K562 (cell line): ENCODE data around the gene PABPC1L. TPM values are rescaled to one million over a fixed set of nuclear protein-coding genes. Genes with fewer than 3 reads are reported as not detected.
A peak's percentile ranks its signal among the peaks of the same experiment; 100 is the strongest.

ENCODE experiments used
- ADNP ChIP-seq: fragments of 200-800 bp; sonication (Bioruptor generic); IDR thresholded peaks from 2 replicates; pipeline ENCODE4 v1.6.1; 2016; ENCODE audit warnings: missing genetic modification characterization, missing compliant biosample characterization
- ARID1B ChIP-seq: fragments of 450-650 bp; IDR thresholded peaks from 2 replicates; pipeline ENCODE4 v1.6.1; 2016; ENCODE audit warnings: antibody characterized with exemption, mild to moderate bottlenecking, inconsistent platforms
- BCL6 ChIP-seq: fragments of 250-450 bp; sonication (Bioruptor Pico); IDR thresholded peaks from 2 replicates; pipeline ENCODE4 v1.4.0; 2020
- CEBPB ChIP-seq: fragments of 450-650 bp; IDR thresholded peaks from 2 replicates; pipeline ENCODE4 v1.6.1; 2016; ENCODE audit warnings: missing genetic modification characterization, missing compliant biosample characterization
- CHD4 ChIP-seq: fragments of 200-600 bp; sonication (generic); IDR thresholded peaks from 3 replicates; pipeline ENCODE4 v1.6.1; 2012; ENCODE audit warnings: low read depth, mild to moderate bottlenecking, mixed read lengths, low read length, inconsistent platforms; ENCODE audit not compliant: insufficient read depth, insufficient replicate concordance, poor library complexity, severe bottlenecking
- E2F4 ChIP-seq: sonication (generic); formaldehyde crosslinking; IDR thresholded peaks from 2 replicates; pipeline ENCODE4 v1.8.0; 2022; ENCODE audit warnings: mild to moderate bottlenecking, low read depth, missing genetic modification reagents
- FOXJ3 ChIP-seq: sonication (generic); formaldehyde crosslinking; IDR thresholded peaks from 2 replicates; pipeline ENCODE4 v1.4.0; 2020; ENCODE audit warnings: mild to moderate bottlenecking, missing genetic modification reagents
- GMEB1 ChIP-seq: fragments of 250-450 bp; sonication (Bioruptor Pico); IDR thresholded peaks from 2 replicates; pipeline ENCODE4 v1.4.0; 2020; ENCODE audit warnings: mild to moderate bottlenecking
- HDAC1 ChIP-seq, 2 experiments: fragments of 450-650 bp; IDR thresholded peaks; 2 replicates each; pipeline ENCODE4 v1.6.1; 2016 to 2017; ENCODE audit warnings: inconsistent platforms in 1 of 2, mild to moderate bottlenecking in 1 of 2, moderate library complexity in 1 of 2
- LEF1 ChIP-seq: fragments of 450-650 bp; IDR thresholded peaks from 2 replicates; pipeline ENCODE4 v1.6.1; 2016; ENCODE audit warnings: mild to moderate bottlenecking
- MEF2D ChIP-seq: conservative IDR thresholded peaks from 2 replicates; pipeline ENCODE4 v1.6.1; 2016; ENCODE audit warnings: low read depth, missing genetic modification characterization, missing compliant biosample characterization
- MNT ChIP-seq, 2 experiments: fragments of 450-650 bp; conservative IDR thresholded peaks; 2 replicates each; pipeline ENCODE4 v1.6.1; 2017; ENCODE audit warnings: mild to moderate bottlenecking in 2 of 2, moderate library complexity in 2 of 2
- MTA2 ChIP-seq: fragments of 450-650 bp; IDR thresholded peaks from 2 replicates; pipeline ENCODE4 v1.6.1; 2016; ENCODE audit warnings: low read depth
- NELFE ChIP-seq: IDR thresholded peaks from 2 replicates; pipeline ENCODE4 v1.6.1; 2011; ENCODE audit warnings: mild to moderate bottlenecking; ENCODE audit not compliant: insufficient read depth, insufficient read length
- NFATC3 ChIP-seq: fragments of 450-650 bp; IDR thresholded peaks from 2 replicates; pipeline ENCODE4 v1.6.1; 2017; ENCODE audit warnings: mild to moderate bottlenecking
- PURB ChIP-seq: sonication (generic); formaldehyde crosslinking; IDR thresholded peaks from 2 replicates; pipeline ENCODE4 v1.9.0; 2021; ENCODE audit warnings: low read depth, mild to moderate bottlenecking, missing genetic modification reagents
- RAD21 ChIP-seq, 2 experiments: fragments of 250-450 bp in 1 of 2; fragments of 450-650 bp in 1 of 2; sonication (Bioruptor Pico) in 1 of 2; formaldehyde crosslinking in 1 of 2; IDR thresholded peaks in 1 of 2; conservative IDR thresholded peaks in 1 of 2; 2 replicates each; pipeline versions ENCODE4 v1.4.0 to v1.8.0; 2020 to 2022; ENCODE audit warnings: mild to moderate bottlenecking in 2 of 2, moderate library complexity in 1 of 2
- RCOR1 ChIP-seq, 2 experiments: IDR thresholded peaks; 2 replicates each; pipeline ENCODE4 v1.6.1; 2012; ENCODE audit warnings: low read depth in 2 of 2, low read length in 2 of 2, borderline replicate concordance in 1 of 2, improper control_type of control experiment in 1 of 2
- SAFB ChIP-seq: fragments of 200-400 bp; formaldehyde crosslinking; IDR thresholded peaks from 2 replicates; pipeline ENCODE4 v1.6.1; 2017; ENCODE audit warnings: low read depth, low read length, borderline replicate concordance
- SREBF1 ChIP-seq: fragments of 150-350 bp; IDR thresholded peaks from 2 replicates; pipeline ENCODE4 v1.6.1; 2014; ENCODE audit warnings: antibody characterized with exemption, low read depth, low read length, borderline replicate concordance
- TBL1XR1 ChIP-seq, 2 experiments: IDR thresholded peaks; 2 replicates each; pipeline ENCODE4 v1.6.1; 2012; ENCODE audit warnings: improper control_type of control experiment in 2 of 2, low read length in 2 of 2, mild to moderate bottlenecking in 1 of 2
- TCF3 ChIP-seq: sonication (generic); formaldehyde crosslinking; IDR thresholded peaks from 2 replicates; pipeline ENCODE4 v1.4.0; 2020; ENCODE audit warnings: mild to moderate bottlenecking, missing genetic modification reagents
- ZNF121 ChIP-seq: sonication (generic); formaldehyde crosslinking; conservative IDR thresholded peaks from 2 replicates; pipeline ENCODE4 v1.8.0; 2022; ENCODE audit warnings: missing genetic modification reagents
- ZNF354B ChIP-seq: fragments of 250-450 bp; sonication (Bioruptor Pico); IDR thresholded peaks from 2 replicates; pipeline ENCODE4 v1.4.0; 2020
- polyA plus RNA-seq, 8 experiments: library from polyadenylated mRNA; depleted of rRNA in 4 of 8; stranded (reverse) in 5 of 8; unstranded in 3 of 8; fragments of >200 nt; fragmentation: Nextera tagmentation in 2 of 8; fragmentation: Illumina TruSeq in 1 of 8; extraction: Ambion mirVana in 2 of 8; extraction: Trizol in 1 of 8; gene quantifications; 2 replicates each; pipeline versions ENCODE4 v1.2.1 to v1.2.3, GENCODE V29; 2011 to 2014; ENCODE audit warnings: inconsistent platforms in 1 of 8, missing spikeins in 1 of 8
- total RNA-seq, 7 experiments: library from RNA; depleted of rRNA in 6 of 7; stranded (reverse); fragments of >200 nt in 6 of 7; fragmentation: Illumina TruSeq in 2 of 7; extraction: Trizol in 2 of 7; gene quantifications; 2 replicates each; pipeline versions ENCODE4 v1.2.1 to v1.2.3, GENCODE V29; 2011 to 2021; ENCODE audit warnings: low replicate concordance in 1 of 7

PABPC1L gene
- total and polyA plus RNA-seq, 9 of the 15 experiments (the other 6 are each of a cell fraction or from before 2014, with no cell fraction given): 6.0 to 90.3 (median 15.8) TPM

GRCh38 chr20:44970243-44970757, 60.4 kb downstream of the PABPC1L start (continued):
- TF ChIP-seq RAD21 (CRISPR knock-in tag; conservative IDR thresholded peaks at IDR 0.05 in 1 of 2, IDR thresholded peaks at IDR 0.05 in 1 of 2) (no peak), RCOR1 (IDR thresholded peaks at IDR 0.05; ENCODE audit: borderline replicate concordance in 1 of 2, low read depth in 2 of 2, low read length in 2 of 2) (peak in 1 of 2 experiments; percentile 58; a peak in 1 of 4 replicates), TBL1XR1 (IDR thresholded peaks at IDR 0.05; ENCODE audit: low read length in 2 of 2) (no peak), CEBPB (tag) (no peak), NFATC3 (no peak), E2F4 (no peak), MNT (conservative IDR thresholded peaks at IDR 0.05) (no peak), HDAC1 (IDR thresholded peaks at IDR 0.05) (peak in 1 of 2 experiments; percentile 31; a peak in 1 of 4 replicates), ZNF121 (no peak), ADNP (no peak), FOXJ3 (CRISPR knock-in tag) (no peak), TCF3 (CRISPR knock-in tag) (peak; percentile 73), ARID1B (peak; percentile 71), NELFE (no peak), CHD4 (no peak), LEF1 (peak; percentile 91), ZNF354B (CRISPR knock-in tag) (no peak), BCL6 (CRISPR knock-in tag) (no peak), PURB (CRISPR knock-in tag) (no peak), GMEB1 (CRISPR knock-in tag) (no peak), SAFB (no peak), SREBF1 (no peak), MEF2D (tag) (no peak), MTA2 (peak; percentile 45)
